MM.1S (cell line): ENCODE measurements around the gene SDK1.
"Not testable (repeated sequence)": the region's sequence is repeated elsewhere in the genome, so short reads cannot be mapped to it uniquely, and the experiment has no call there.

Experiments
- DNase-seq: peaks from one replicate; pipeline ENCODE4 v3.0.0-alpha.2; 2015
- H2AFZ ChIP-seq: fragments of 300-600 bp; sonication (generic); 2 replicates; pipeline ENCODE4 v1.6.0; 2016; ENCODE audit warnings: antibody characterized with exemption, low read length
- H3F3A ChIP-seq: fragments of 300-600 bp; sonication (generic); 2 replicates; pipeline ENCODE4 v1.6.1; 2016; ENCODE audit warnings: mild to moderate bottlenecking, antibody characterized with exemption, low read length, moderate library complexity, mixed read lengths; ENCODE audit not compliant: insufficient read depth
- H3K27ac ChIP-seq: fragments of 300-600 bp; sonication (generic); 2 replicates; pipeline ENCODE4 v1.5.1; 2016; ENCODE audit warnings: mild to moderate bottlenecking, low read length
- H3K27me3 ChIP-seq: fragments of 300-600 bp; sonication (generic); replicated peaks from 2 replicates; pipeline ENCODE4 v1.6.0; 2016; ENCODE audit warnings: low read length; ENCODE audit not compliant: insufficient read depth
- H3K36me3 ChIP-seq: fragments of 300-600 bp; sonication (generic); replicated peaks from 2 replicates; pipeline ENCODE4 v1.6.1; 2016; ENCODE audit warnings: mild to moderate bottlenecking, low read length, mixed read lengths; ENCODE audit not compliant: insufficient read depth
- H3K4me1 ChIP-seq: fragments of 300-600 bp; sonication (generic); 2 replicates; pipeline ENCODE4 v1.6.1; 2016; ENCODE audit warnings: low read length, mixed read lengths
- H3K4me2 ChIP-seq: fragments of 300-600 bp; sonication (generic); 2 replicates; pipeline ENCODE4 v1.6.0; 2016; ENCODE audit warnings: low read depth, low read length
- H3K4me3 ChIP-seq: fragments of 300-600 bp; sonication (generic); 2 replicates; pipeline ENCODE4 v1.5.1; 2016; ENCODE audit warnings: low read length, mixed read lengths
- H3K79me2 ChIP-seq: fragments of 300-600 bp; sonication (generic); 2 replicates; pipeline ENCODE4 v1.6.1; 2016; ENCODE audit warnings: mixed run types, low read length, mixed read lengths
- H3K9ac ChIP-seq: fragments of 300-600 bp; sonication (generic); 2 replicates; pipeline ENCODE4 v1.6.1; 2016; ENCODE audit warnings: low read length, mixed read lengths
- H3K9me2 ChIP-seq: fragments of 300-600 bp; sonication (generic); replicated peaks from 2 replicates; pipeline ENCODE4 v1.6.1; 2016; ENCODE audit warnings: mild to moderate bottlenecking, low read length, mixed read lengths; ENCODE audit not compliant: insufficient read depth
- H3K9me3 ChIP-seq: fragments of 300-600 bp; sonication (generic); replicated peaks from 2 replicates; pipeline ENCODE4 v1.6.1; 2016; ENCODE audit warnings: mild to moderate bottlenecking, low read length, mixed read lengths; ENCODE audit not compliant: insufficient read depth
- H4K20me1 ChIP-seq: fragments of 300-600 bp; sonication (generic); 2 replicates; pipeline ENCODE4 v1.6.1; 2016; ENCODE audit warnings: mild to moderate bottlenecking, low read length, moderate library complexity, mixed read lengths; ENCODE audit not compliant: insufficient read depth
- EZH2 ChIP-seq: fragments of 300-600 bp; sonication (generic); optimal IDR thresholded peaks from 2 replicates; pipeline ENCODE3; 2017; ENCODE audit warnings: low read depth, mild to moderate bottlenecking, antibody characterized with exemption, low read length, mixed read lengths
- EZH2phosphoT487 ChIP-seq: fragments of 300-600 bp; sonication (generic); IDR thresholded peaks from 2 replicates; pipeline ENCODE4 v1.6.1; 2018; ENCODE audit warnings: antibody characterized with exemption, low read length
- TF ChIP-seq, protein P1 (sequence below): fragments of 300-600 bp; sonication (generic); IDR thresholded peaks from 2 replicates; pipeline ENCODE4 v1.5.1; 2016; ENCODE audit warnings: antibody characterized with exemption, low read length, mixed read lengths

Gene SDK1

DNA sequence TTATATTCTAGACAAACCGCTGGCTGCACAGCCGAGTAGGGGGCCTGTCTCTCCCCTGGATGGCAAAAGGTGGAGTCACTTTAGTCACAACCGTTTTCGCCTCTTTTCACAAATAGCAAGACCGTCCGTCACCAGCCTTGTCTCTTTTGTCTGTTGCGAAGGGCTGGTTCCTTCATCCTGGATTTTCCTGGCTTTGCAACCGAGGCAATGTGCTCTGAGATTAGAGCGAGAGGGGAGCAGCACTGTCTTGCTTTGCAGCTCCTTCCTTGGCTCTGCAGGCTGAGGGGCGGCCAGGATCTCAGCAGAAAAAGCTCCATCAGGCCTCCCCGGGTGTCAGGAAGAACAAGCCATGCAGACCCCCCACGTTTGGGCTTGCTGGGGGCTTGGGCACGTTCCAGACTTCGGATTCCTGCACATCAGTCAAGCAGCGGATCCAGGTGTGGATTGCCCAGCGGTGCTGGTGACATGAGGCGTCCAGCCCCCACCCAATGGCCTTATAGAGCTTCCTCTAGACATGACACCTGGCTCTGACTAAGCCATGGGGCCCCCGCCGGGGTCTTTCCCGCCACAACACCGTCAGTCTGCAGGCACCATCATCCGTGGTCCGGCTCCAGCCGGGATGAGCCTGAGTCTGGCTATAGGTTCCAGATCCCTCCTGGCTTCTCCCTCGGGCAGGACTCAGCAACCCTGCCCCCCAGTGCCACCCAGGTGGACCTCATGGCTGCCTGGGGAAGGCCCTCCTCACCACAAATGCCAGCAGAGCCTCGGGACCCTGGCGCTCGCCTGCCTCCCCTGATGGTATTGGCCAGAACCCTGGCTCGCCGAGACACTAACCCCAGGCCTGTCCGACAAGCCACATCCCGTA is 913.5 kb downstream of the SDK1 start:
- Histone ChIP-seq H3K4me2 (no peak overlapping the region), H3K36me3 (no peaks in the 10 kb centered on the region), H3K79me2 (no peaks in the 10 kb centered on the region), H3K27ac (no peak overlapping the region), H3K27me3 (no peaks in the 10 kb centered on the region), H2AFZ (no peak overlapping the region), H3K9me2 (no peaks in the 10 kb centered on the region), H3F3A (no peaks in the 10 kb centered on the region), H3K9me3 (no peaks in the 10 kb centered on the region), H3K4me1 (no peaks in the 10 kb centered on the region), H3K9ac (no peak overlapping the region), H4K20me1 (no peaks in the 10 kb centered on the region), H3K4me3 (no peak overlapping the region)
- TF ChIP-seq EZH2phosphoT487 (no peak), EZH2 (no peak)
- TF ChIP-seq, protein P1, sequence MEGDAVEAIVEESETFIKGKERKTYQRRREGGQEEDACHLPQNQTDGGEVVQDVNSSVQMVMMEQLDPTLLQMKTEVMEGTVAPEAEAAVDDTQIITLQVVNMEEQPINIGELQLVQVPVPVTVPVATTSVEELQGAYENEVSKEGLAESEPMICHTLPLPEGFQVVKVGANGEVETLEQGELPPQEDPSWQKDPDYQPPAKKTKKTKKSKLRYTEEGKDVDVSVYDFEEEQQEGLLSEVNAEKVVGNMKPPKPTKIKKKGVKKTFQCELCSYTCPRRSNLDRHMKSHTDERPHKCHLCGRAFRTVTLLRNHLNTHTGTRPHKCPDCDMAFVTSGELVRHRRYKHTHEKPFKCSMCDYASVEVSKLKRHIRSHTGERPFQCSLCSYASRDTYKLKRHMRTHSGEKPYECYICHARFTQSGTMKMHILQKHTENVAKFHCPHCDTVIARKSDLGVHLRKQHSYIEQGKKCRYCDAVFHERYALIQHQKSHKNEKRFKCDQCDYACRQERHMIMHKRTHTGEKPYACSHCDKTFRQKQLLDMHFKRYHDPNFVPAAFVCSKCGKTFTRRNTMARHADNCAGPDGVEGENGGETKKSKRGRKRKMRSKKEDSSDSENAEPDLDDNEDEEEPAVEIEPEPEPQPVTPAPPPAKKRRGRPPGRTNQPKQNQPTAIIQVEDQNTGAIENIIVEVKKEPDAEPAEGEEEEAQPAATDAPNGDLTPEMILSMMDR: no peak
- DNase-seq: no peak

DNA sequence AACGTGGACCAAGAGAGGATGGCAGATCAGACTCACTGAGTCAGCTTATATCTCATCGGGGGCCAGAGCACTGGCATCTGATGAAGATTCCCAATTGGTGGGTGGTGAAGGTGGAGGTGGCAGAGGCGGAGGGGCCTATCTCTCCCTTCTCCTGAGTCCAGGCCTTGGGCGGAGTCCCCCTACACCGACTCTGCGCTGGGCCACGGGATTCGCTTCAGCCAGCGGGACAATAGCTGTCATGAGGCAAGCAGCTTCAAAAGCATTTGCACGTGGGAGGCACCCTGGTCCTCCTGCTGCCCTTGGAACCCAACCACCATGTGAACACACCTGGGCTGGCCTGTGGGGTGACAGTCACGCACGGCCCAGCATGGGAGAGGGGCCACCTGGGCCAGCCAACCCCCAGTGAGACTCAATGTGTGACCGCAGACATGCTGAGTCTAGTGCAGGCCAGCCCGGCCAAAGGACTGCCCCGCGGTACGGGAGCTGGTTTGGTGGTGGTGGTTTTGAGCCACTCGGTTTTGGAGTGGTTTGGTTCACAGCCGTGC is 914.2 kb downstream of the SDK1 start:
- DNase-seq: no peak
- Histone ChIP-seq H3K36me3 (no peaks in the 10 kb centered on the region), H3K27ac (no peak overlapping the region), H3K27me3 (no peaks in the 10 kb centered on the region), H3K79me2 (no peaks in the 10 kb centered on the region), H3K9ac (no peak overlapping the region), H3K4me3 (no peak overlapping the region), H3K9me2 (no peaks in the 10 kb centered on the region), H4K20me1 (no peaks in the 10 kb centered on the region), H3K4me2 (no peak overlapping the region), H3K4me1 (no peaks in the 10 kb centered on the region), H3K9me3 (no peaks in the 10 kb centered on the region), H2AFZ (no peak overlapping the region), H3F3A (no peaks in the 10 kb centered on the region)
- TF ChIP-seq, protein P1: no peak
- no peak for TF ChIP-seq EZH2

DNA sequence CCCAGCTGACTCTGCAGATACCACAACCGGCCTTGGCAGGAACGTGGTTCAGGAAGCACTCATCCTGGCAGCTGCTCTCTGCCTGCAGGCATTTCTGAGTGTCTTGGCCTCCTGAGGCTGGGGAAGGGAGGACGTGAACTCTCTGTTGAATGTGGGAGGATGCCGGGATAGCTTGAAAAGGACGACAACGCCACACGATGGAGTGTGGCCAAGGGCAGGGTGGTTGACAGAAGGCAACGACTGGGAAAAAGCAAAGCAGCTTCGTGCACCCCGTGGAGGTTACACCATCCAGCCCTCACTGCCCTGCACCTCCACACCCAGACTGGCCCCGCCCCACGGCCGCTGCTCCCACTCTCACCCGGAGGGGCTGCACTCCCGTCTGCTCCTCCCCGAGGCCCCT is 915.0 kb downstream of the SDK1 start:
- DNase-seq: no peak
- no peaks in the 10 kb centered on the region for H3K4me1 ChIP-seq

DNA sequence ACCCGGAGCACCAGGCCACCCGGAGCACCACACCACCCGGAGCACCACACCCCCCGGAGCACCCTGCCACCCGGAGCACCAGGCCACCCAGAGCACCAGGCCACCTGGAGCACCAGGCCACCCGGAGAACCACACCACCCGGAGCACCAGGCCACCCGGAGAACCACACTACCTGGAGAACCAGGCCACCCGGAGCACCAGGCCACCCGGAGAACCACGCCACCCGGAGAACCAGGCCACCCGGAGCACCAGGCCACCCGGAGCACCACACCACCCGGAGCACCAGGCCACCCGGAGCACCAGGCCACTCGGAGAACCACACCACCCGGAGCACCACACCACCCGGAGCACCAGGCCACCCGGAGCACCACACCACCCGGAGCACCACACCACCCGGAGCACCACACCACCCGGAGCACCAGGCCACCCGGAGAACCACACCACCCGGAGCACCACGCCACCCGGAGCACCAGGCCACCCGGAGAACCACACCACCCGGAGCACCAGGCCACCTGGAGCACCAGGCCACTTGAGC is 916.1 kb downstream of the SDK1 start:
- H3K9me2 ChIP-seq, H3K27me3 ChIP-seq, H3K4me3 ChIP-seq, H4K20me1 ChIP-seq, H3K27ac ChIP-seq, DNase-seq, H3K36me3 ChIP-seq, H2AFZ ChIP-seq, H3K9me3 ChIP-seq, H3K4me2 ChIP-seq, H3K79me2 ChIP-seq, H3F3A ChIP-seq, H3K4me1 ChIP-seq, H3K9ac ChIP-seq: not testable (repeated sequence)

More for the DNA sequence above, 915.0 kb downstream of the SDK1 start:
- Histone ChIP-seq H3K9me3 (no peaks in the 10 kb centered on the region), H2AFZ (no peak overlapping the region), H3K36me3 (no peaks in the 10 kb centered on the region), H3K27me3 (no peaks in the 10 kb centered on the region), H3K9ac (no peak overlapping the region), H3K4me2 (no peak overlapping the region), H3F3A (no peaks in the 10 kb centered on the region), H3K4me3 (no peak overlapping the region), H4K20me1 (no peaks in the 10 kb centered on the region), H3K27ac (no peak overlapping the region), H3K79me2 (no peaks in the 10 kb centered on the region), H3K9me2 (no peaks in the 10 kb centered on the region)
- TF ChIP-seq EZH2: no peak
- TF ChIP-seq, protein P1: no peak
- TF ChIP-seq EZH2phosphoT487: no peak
